GM10266 (cell line): ENCODE results near the gene CRYAB.

Experiments
- DNase-seq: peaks from one replicate; pipeline ENCODE4 v3.0.0; 2012; ENCODE audit errors: extremely low spot score
- CTCF ChIP-seq: IDR thresholded peaks from 2 replicates; pipeline ENCODE4 v1.5.1; 2012; ENCODE audit warnings: mild to moderate bottlenecking, low read depth; ENCODE audit not compliant: control insufficient read depth, insufficient read depth; ENCODE audit errors: missing control alignments

The CRYAB gene

GRCh38 chr11:111916768-111917167 is 5.2 kb upstream of the CRYAB start:
- TF ChIP-seq CTCF: no peak
- DNase-seq: no peak

GRCh38 chr11:111913997-111914396 is 2.4 kb upstream of the CRYAB start:
- no peak for TF ChIP-seq CTCF
- no peak for DNase-seq

GRCh38 chr11:111913031-111913861 is 1.7 kb upstream of the CRYAB start:
- no peak for TF ChIP-seq CTCF
- DNase-seq: no peak

DNA sequence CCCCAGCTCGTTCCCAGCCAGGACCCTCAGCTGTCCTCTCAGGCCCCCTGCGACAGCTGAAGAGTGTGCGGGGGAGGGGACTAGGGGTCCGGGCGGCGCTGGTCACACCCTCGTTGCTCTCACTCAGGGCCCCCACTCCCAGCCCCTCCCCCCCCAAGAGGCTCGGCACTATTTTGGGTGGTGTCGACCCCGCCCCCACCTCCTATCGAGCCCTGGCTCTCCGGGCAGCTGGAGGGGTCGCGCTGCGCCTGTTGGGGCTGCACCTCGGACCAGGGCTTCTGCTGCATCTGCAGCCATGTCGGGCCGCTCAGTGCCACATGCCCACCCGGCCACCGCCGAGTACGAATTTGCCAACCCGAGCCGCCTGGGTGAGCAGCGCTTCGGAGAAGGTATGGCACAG is 965 bp upstream of the CRYAB start, which contains the start of gene HSPB2:
Gene HSPB2 (plus strand): TSS at position 200 of the 400 bp plus-strand sequence. CDS start 96 bp downstream, at position 296.
- DNase-seq: no peak
- no peak for TF ChIP-seq CTCF

DNA sequence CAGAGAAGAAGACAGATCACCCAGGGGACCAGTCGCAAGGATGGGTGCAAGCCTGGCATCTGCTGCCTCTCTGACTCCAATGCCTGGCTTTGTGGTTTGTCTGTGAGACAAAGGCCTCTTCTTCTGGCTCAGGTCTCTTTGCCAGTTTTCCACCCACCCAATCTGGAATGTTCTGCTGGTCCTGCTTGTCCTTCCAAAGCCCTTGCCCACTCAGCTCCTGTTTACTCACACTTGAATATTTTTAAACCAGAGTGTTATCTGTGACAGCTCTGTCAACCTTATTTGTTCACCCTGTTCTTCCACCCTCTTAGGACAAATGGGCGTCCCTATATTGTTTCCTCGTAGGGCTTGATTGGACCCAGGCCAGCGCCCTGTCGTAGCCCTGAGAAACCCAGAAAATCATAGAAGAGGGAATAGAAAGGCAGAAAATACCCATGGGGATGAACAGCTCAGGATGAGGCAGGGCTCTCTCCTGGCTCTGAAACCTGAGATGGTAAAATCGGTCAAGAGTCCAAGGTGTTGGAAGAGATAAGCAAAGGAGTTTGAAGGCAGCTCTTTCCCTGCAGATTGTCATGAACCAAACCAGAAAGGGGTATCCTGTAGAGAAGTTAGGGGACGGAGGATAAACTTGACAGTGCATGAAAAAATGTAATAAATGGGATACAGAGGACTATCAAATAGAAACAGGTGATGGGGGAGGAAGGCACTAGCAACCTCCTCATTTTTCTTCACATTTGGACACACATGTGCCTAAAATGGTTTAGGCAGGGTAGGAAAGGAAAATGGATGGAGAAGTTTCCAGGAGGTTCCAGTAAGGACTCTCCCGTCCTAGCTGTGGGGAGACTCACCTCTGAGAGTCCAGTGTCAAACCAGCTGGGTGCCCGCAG is 651 bp downstream of the CRYAB start:
- no peak for DNase-seq
- no peak for TF ChIP-seq CTCF

DNA sequence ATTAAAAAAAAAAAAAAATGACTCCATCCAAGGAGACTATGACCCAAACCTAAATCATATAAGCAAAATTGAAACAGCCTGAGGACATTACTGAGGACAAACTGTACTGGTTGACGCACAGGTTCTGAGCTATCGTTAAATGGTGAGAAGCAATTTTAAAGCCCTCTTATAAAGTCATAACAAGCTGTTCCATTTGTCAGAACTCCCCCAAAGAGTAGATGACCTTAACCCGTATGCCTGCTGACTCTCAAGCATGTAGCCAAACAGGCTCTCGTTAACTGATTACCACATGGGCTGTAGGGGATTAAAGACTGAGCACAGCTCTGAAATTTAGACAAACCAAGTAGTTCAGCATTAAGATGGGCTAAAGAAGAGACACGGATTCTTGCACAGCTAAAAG is 2.2 kb downstream of the CRYAB start:
- DNase-seq: no peak
- TF ChIP-seq CTCF: no peak
